ENCODE data around the gene CHST10. TPM values are rescaled to one million over a fixed set of nuclear protein-coding genes. Genes with fewer than 3 reads are reported as not detected.

CHST10 gene
- total RNA-seq, 1 experiment from 2014 or later: 11.3 TPM

GRCh38 chr2:100453853-100454252 is 36.4 kb upstream of the CHST10 start:
- H3K9me3 ChIP-seq (ENCODE audit: low read depth, low read length, poor library complexity, severe bottlenecking): peaks cover 18% of the 10 kb centered on the region
- H3K4me1 ChIP-seq (ENCODE audit: insufficient read depth, low read length, poor library complexity, severe bottlenecking): no peaks in the 10 kb centered on the region
- intact Hi-C loops (cut with micrococcal nuclease; ENCODE audit: unreplicated experiment): no loop called here
- no peak for DNase-seq (ENCODE audit: low spot score)
- BruUV-seq (replicated peaks): no TSS peak
- H3K27me3 ChIP-seq (replicated peaks; ENCODE audit: insufficient read depth, low read depth, low read length, poor library complexity): no peaks in the 10 kb centered on the region
- TF ChIP-seq EZH2 (IDR thresholded peaks at IDR 0.05; ENCODE audit: borderline replicate concordance, low read depth, low read length, poor library complexity, severe bottlenecking) (no peak), CTCF (conservative IDR thresholded peaks at IDR 0.05; ENCODE audit: low read depth, low read length) (no peak)
- H3K36me3 ChIP-seq (ENCODE audit: insufficient read depth, low read length, poor library complexity, severe bottlenecking): no peaks in the 10 kb centered on the region
- H3K4me3 ChIP-seq (ENCODE audit: low read depth, low read length, poor library complexity, severe bottlenecking): no peak overlapping the region
- H3K27ac ChIP-seq (ENCODE audit: low read depth, low read length, poor library complexity, severe bottlenecking): no peak overlapping the region
- POLR2A ChIA-PET (ENCODE audit: low non-redundant PET): no interaction called here
- CTCF ChIA-PET: no interaction called here

GRCh38 chr2:100451734-100452133 is 34.3 kb upstream of the CHST10 start:
- CTCF ChIA-PET: no interaction called here
- DNase-seq (ENCODE audit: low spot score): no peak
- TF ChIP-seq CTCF (conservative IDR thresholded peaks at IDR 0.05; ENCODE audit: low read depth, low read length): no peak
- TF ChIP-seq EZH2 (IDR thresholded peaks at IDR 0.05; ENCODE audit: borderline replicate concordance, low read depth, low read length, poor library complexity, severe bottlenecking): no peak
- intact Hi-C loops (cut with micrococcal nuclease; ENCODE audit: unreplicated experiment): no loop called here
- Histone ChIP-seq H3K4me1 (ENCODE audit: insufficient read depth, low read length, poor library complexity, severe bottlenecking) (no peaks in the 10 kb centered on the region), H3K4me3 (ENCODE audit: low read depth, low read length, poor library complexity, severe bottlenecking) (no peak overlapping the region), H3K36me3 (ENCODE audit: insufficient read depth, low read length, poor library complexity, severe bottlenecking) (no peaks in the 10 kb centered on the region), H3K27ac (ENCODE audit: low read depth, low read length, poor library complexity, severe bottlenecking) (no peak overlapping the region), H3K27me3 (replicated peaks; ENCODE audit: insufficient read depth, low read depth, low read length, poor library complexity) (no peaks in the 10 kb centered on the region), H3K9me3 (ENCODE audit: low read depth, low read length, poor library complexity, severe bottlenecking) (peaks cover 11% of the 10 kb centered on the region)
- BruUV-seq (replicated peaks): no TSS peak
- POLR2A ChIA-PET (ENCODE audit: low non-redundant PET): no interaction called here

- CTCF ChIA-PET: no interaction called here
- BruUV-seq (replicated peaks): no TSS peak
- intact Hi-C loops (cut with micrococcal nuclease; ENCODE audit: unreplicated experiment): no loop called here
- Histone ChIP-seq H3K9me3 (ENCODE audit: low read depth, low read length, poor library complexity, severe bottlenecking) (peaks cover 10% of the 10 kb centered on the region), H3K27me3 (replicated peaks; ENCODE audit: insufficient read depth, low read depth, low read length, poor library complexity) (no peaks in the 10 kb centered on the region), H3K4me1 (ENCODE audit: insufficient read depth, low read length, poor library complexity, severe bottlenecking) (no peaks in the 10 kb centered on the region), H3K36me3 (ENCODE audit: insufficient read depth, low read length, poor library complexity, severe bottlenecking) (no peaks in the 10 kb centered on the region), H3K27ac (ENCODE audit: low read depth, low read length, poor library complexity, severe bottlenecking) (no peak overlapping the region), H3K4me3 (ENCODE audit: low read depth, low read length, poor library complexity, severe bottlenecking) (no peak overlapping the region)
- no peak for DNase-seq (ENCODE audit: low spot score)
- POLR2A ChIA-PET (ENCODE audit: low non-redundant PET): no interaction called here
- no peak for TF ChIP-seq CTCF (conservative IDR thresholded peaks at IDR 0.05; ENCODE audit: low read depth, low read length)
- TF ChIP-seq EZH2 (IDR thresholded peaks at IDR 0.05; ENCODE audit: borderline replicate concordance, low read depth, low read length, poor library complexity, severe bottlenecking): no peak
Observed at GRCh38 chr2:100451092-100451491, 33.6 kb upstream of the CHST10 start.
